HepG2 (cell line): ENCODE measurements around the gene UPK1B. TPM values are rescaled to one million over a fixed set of nuclear protein-coding genes. Genes with fewer than 3 reads are reported as not detected.

Experiments
- ATAC-seq: fragments of 200-7000 bp; cut with Tn5 transposase; 3 replicates; pipeline ENCODE4 v1.9.1; 2020; ENCODE audit warnings: mild to moderate bottlenecking, moderate library complexity
- BruUV-seq: library from RNA; stranded (reverse); fragments of 400-500 nt; replicated peaks from 2 replicates; lab custom pipeline; 2021; lab: Mats Ljungman, UMichigan
- CTCF ChIA-PET: fragments of 300-600 bp; formaldehyde crosslinking; extraction: SDS; loops from one replicate; lab custom pipeline; 2021; ENCODE audit warnings: low total read pairs, inconsistent platforms, low intra/inter-chr PET ratio; lab: Yijun Ruan, JAX
- POLR2A ChIA-PET: fragments of 350-600 bp; sonication (Branson Sonifier 250); formaldehyde crosslinking; loops from one replicate; lab custom pipeline; 2020; ENCODE audit warnings: antibody characterized with exemption, inconsistent platforms; lab: Yijun Ruan, JAX
- DNase-seq: peaks from one replicate; pipeline ENCODE4 v3.0.0-alpha.2; 2015; ENCODE audit warnings: low spot score
- FAIRE-seq: peaks from 3 replicates; lab custom pipeline; 2011; peaks lifted over from hg19 to GRCh38; lab: Jason Lieb, UNC
- H2AFZ ChIP-seq: one replicate; pipeline ENCODE4 v1.6.1; 2011; ENCODE audit warnings: low read length, inconsistent platforms
- H3K27ac ChIP-seq: fragments of 300-600 bp; 3 replicates; pipeline ENCODE4 v1.8.0; 2011; ENCODE audit warnings: mixed run types, mild to moderate bottlenecking, mixed read lengths, low read length, inconsistent platforms; ENCODE audit not compliant: insufficient read depth; ENCODE audit errors: extremely low read length
- H3K27me3 ChIP-seq, 2 experiments: fragments of 200-600 bp in 1 of 2; 2 replicates in 1 of 2; 3 replicates in 1 of 2; pipeline versions ENCODE4 v1.6.0 to v1.8.0; 2011; ENCODE audit warnings: low read length in 2 of 2, mild to moderate bottlenecking in 2 of 2, moderate library complexity in 2 of 2, inconsistent platforms in 1 of 2; ENCODE audit not compliant: insufficient read depth in 2 of 2, control insufficient read depth in 1 of 2
- H3K36me3 ChIP-seq, 2 experiments: fragments of 200-600 bp in 1 of 2; replicated peaks in 1 of 2; 2 replicates in 1 of 2; 3 replicates in 1 of 2; pipeline versions ENCODE4 v1.5.1 to v1.8.0; 2011; ENCODE audit warnings: low read length in 2 of 2, inconsistent platforms in 1 of 2; ENCODE audit not compliant: insufficient read depth in 2 of 2, control insufficient read depth in 1 of 2
- H3K4me1 ChIP-seq: 2 replicates; pipeline ENCODE4 v1.5.1; 2012; ENCODE audit warnings: low read length, inconsistent platforms; ENCODE audit not compliant: insufficient read depth
- H3K4me2 ChIP-seq: 2 replicates; pipeline ENCODE4 v1.6.0; 2011; ENCODE audit warnings: low read depth, low read length, inconsistent platforms
- H3K4me3 ChIP-seq, 3 experiments: fragments of 200-600 bp in 1 of 3; sonication (generic), shearing (Covaris generic) in 1 of 3; replicated peaks in 1 of 3; 2 replicates each; pipeline ENCODE4 v1.5.1; 2011 to 2016; ENCODE audit warnings: low read length in 3 of 3, inconsistent platforms in 2 of 3, low read depth in 2 of 3, mild to moderate bottlenecking in 2 of 3, control low read depth in 1 of 3, mixed read lengths in 1 of 3; ENCODE audit not compliant: insufficient read depth in 1 of 3
- H3K79me2 ChIP-seq: one replicate; pipeline ENCODE4 v1.6.1; 2011; ENCODE audit warnings: low read length, inconsistent platforms; ENCODE audit not compliant: insufficient read depth
- H3K9ac ChIP-seq: 2 replicates; pipeline ENCODE4 v1.6.0; 2011; ENCODE audit warnings: mild to moderate bottlenecking, low read depth, low read length, inconsistent platforms; ENCODE audit not compliant: insufficient read depth
- H3K9me3 ChIP-seq: 2 replicates; pipeline ENCODE4 v1.5.1; 2012; ENCODE audit warnings: mild to moderate bottlenecking, low read length
- H4K20me1 ChIP-seq: 2 replicates; pipeline ENCODE4 v1.6.0; 2011; ENCODE audit warnings: inconsistent platforms, mild to moderate bottlenecking, low read length, moderate library complexity; ENCODE audit not compliant: insufficient read depth
- AKAP8 ChIP-seq: sonication (generic); formaldehyde crosslinking; IDR thresholded peaks from 2 replicates; pipeline ENCODE4 v1.5.1; 2020; ENCODE audit warnings: mild to moderate bottlenecking, missing genetic modification reagents
- ESRRA ChIP-seq: sonication (generic); formaldehyde crosslinking; IDR thresholded peaks from 2 replicates; pipeline ENCODE4 v1.5.1; 2020; ENCODE audit warnings: mild to moderate bottlenecking, low read depth, missing genetic modification reagents
- IKZF1 ChIP-seq: fragments of 450-650 bp; IDR thresholded peaks from 2 replicates; pipeline ENCODE4 v1.7.1; 2016
- JARID2 ChIP-seq: sonication (generic); formaldehyde crosslinking; IDR thresholded peaks from 2 replicates; pipeline ENCODE4 v1.8.1; 2023; ENCODE audit warnings: missing genetic modification reagents, inconsistent platforms; ENCODE audit not compliant: insufficient replicate concordance
- LCORL ChIP-seq, 2 experiments: fragments of 450-650 bp in 1 of 2; sonication (generic) in 1 of 2; formaldehyde crosslinking in 1 of 2; IDR thresholded peaks; 2 replicates each; pipeline versions ENCODE4 v1.5.0 to v1.6.1; 2017 to 2020; ENCODE audit warnings: antibody characterized with exemption in 1 of 2, missing genetic modification reagents in 1 of 2
- MIER3 ChIP-seq: IDR thresholded peaks from 2 replicates; pipeline ENCODE4 v1.6.1; 2016; ENCODE audit warnings: missing compliant biosample characterization, borderline replicate concordance
- NFYC ChIP-seq: IDR thresholded peaks from 2 replicates; pipeline ENCODE4 v1.6.1; 2016; ENCODE audit warnings: missing genetic modification reagents, missing compliant biosample characterization
- PITX1 ChIP-seq: sonication (generic); formaldehyde crosslinking; IDR thresholded peaks from 2 replicates; pipeline ENCODE4 v1.5.1; 2020; ENCODE audit warnings: mild to moderate bottlenecking, missing genetic modification reagents
- RNF2 ChIP-seq: fragments of 450-650 bp; conservative IDR thresholded peaks from 2 replicates; pipeline ENCODE4 v1.6.1; 2016; ENCODE audit warnings: low read depth
- RXRA ChIP-seq: sonication (generic); formaldehyde crosslinking; IDR thresholded peaks from 2 replicates; pipeline ENCODE4 v1.5.1; 2020; ENCODE audit warnings: missing genetic modification reagents
- SNRNP70 ChIP-seq: fragments of 200-400 bp; formaldehyde crosslinking; IDR thresholded peaks from 2 replicates; pipeline ENCODE4 v1.6.1; 2017; ENCODE audit warnings: mild to moderate bottlenecking, low read depth, low read length, moderate library complexity
- SRF ChIP-seq: IDR thresholded peaks from 2 replicates; pipeline ENCODE4 v1.6.1; 2011; ENCODE audit warnings: mild to moderate bottlenecking, low read depth, low read length, moderate library complexity
- ZNF121 ChIP-seq: sonication (generic); formaldehyde crosslinking; IDR thresholded peaks from 2 replicates; pipeline ENCODE4 v1.5.0; 2020; ENCODE audit warnings: mild to moderate bottlenecking, missing genetic modification reagents
- ZNF224 ChIP-seq: sonication (generic); formaldehyde crosslinking; IDR thresholded peaks from 2 replicates; pipeline ENCODE4 v1.5.0; 2020; ENCODE audit warnings: mild to moderate bottlenecking, missing genetic modification reagents
- ZNF260 ChIP-seq: sonication (generic); formaldehyde crosslinking; IDR thresholded peaks from 2 replicates; pipeline ENCODE4 v1.4.0; 2020; ENCODE audit warnings: missing genetic modification reagents, low read depth, mild to moderate bottlenecking, borderline replicate concordance
- WGBS: methylation state at CpG from one replicate; pipeline ENCODE4 v1.1.6; 2017; ENCODE audit warnings: low lambda C conversion rate; 5-methylcytosine and 5-hydroxymethylcytosine counted together
- in situ Hi-C: cut with HindIII; loops from 2 replicates; pipeline ENCODE4 v1.10.0; 2017; ENCODE audit warnings: low pct_unique_long_range_greater_than_20kb; ENCODE audit not compliant: extremely low pct_ligation_motif_present
- intact Hi-C: fragments of 100-400 bp; cut with micrococcal nuclease; formaldehyde crosslinking; loops from one replicate; pipeline ENCODE4 v1.10.0; 2022; ENCODE audit not compliant: unreplicated experiment
- polyA plus RNA-seq, 8 experiments: library from polyadenylated mRNA; depleted of rRNA in 3 of 8; stranded (reverse) in 7 of 8; unstranded in 1 of 8; fragments of >200 nt; fragmentation: Illumina TruSeq in 4 of 8; extraction: Trizol in 4 of 8; gene quantifications; 2 replicates each; pipeline versions ENCODE4 v1.2.1 to v1.2.3, GENCODE V29; 2011 to 2016; ENCODE audit warnings: low read depth in 4 of 8, missing spikeins in 1 of 8, mixed read lengths in 1 of 8; ENCODE audit not compliant: insufficient read depth in 1 of 8
- total RNA-seq, 5 experiments: library from RNA; depleted of rRNA; stranded (reverse); fragments of >200 nt; fragmentation: Illumina TruSeq; extraction: Trizol; gene quantifications; 2 replicates each; pipeline ENCODE4 v1.2.3, GENCODE V29; 2016; ENCODE audit warnings: low read depth in 1 of 5
- TF ChIP-seq, protein P1 (sequence below): sonication (generic); formaldehyde crosslinking; IDR thresholded peaks from 2 replicates; pipeline ENCODE4 v1.4.0; 2020; ENCODE audit warnings: low read depth, missing genetic modification reagents
- TF ChIP-seq, protein P2 (sequence below), 2 experiments: sonication (generic) in 1 of 2; formaldehyde crosslinking in 1 of 2; IDR thresholded peaks; 2 replicates each; pipeline versions ENCODE4 v1.6.1 to v1.9.0; 2014 to 2022; ENCODE audit warnings: antibody characterized with exemption in 1 of 2, borderline replicate concordance in 1 of 2, inconsistent platforms in 1 of 2, low read depth in 1 of 2, missing genetic modification reagents in 1 of 2

Gene UPK1B
- total and polyA plus RNA-seq, 2 of the 13 experiments (the other 11 are each of a cell fraction or from before 2014, with no cell fraction given) = not detected

DNA sequence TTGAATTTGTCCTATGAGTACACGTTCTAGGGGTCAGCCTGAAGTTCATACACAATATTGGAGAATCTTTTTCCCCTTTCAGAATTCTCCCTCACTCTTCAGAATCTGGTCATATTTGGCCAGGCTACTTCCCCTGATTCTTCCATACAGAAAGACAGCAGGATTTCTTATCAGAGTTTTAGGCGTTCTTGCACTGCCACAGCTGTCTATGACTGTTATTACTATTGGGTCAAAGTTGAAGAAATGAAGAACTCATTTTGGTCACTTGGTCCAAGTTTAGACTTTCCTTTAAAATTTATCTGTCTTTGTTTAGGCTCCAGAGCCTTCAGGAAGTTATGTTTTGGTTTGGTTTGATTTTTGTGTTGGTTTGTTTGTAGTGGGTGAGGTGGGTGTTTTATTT is 15.4 kb upstream of the UPK1B start:
- CTCF ChIA-PET = no interaction called here
- 21% methylated on average over 2 of the region's 2 CpGs for WGBS
- no peaks in the 10 kb centered on the region for H4K20me1 ChIP-seq
- H3K4me1 ChIP-seq = no peaks in the 10 kb centered on the region
- no peak overlapping the region for H3K4me3 ChIP-seq
- POLR2A ChIA-PET = no interaction called here
- H3K4me2 ChIP-seq = no peak overlapping the region
- TF ChIP-seq JARID2 (CRISPR knock-in tag) (no peak), AKAP8 (no peak), LCORL (IDR thresholded peaks at IDR 0.05) (no peak), LCORL (CRISPR knock-in tag; IDR thresholded peaks at IDR 0.05) (no peak), SRF (no peak), ESRRA (CRISPR knock-in tag) (no peak), RXRA (CRISPR knock-in tag) (no peak), RNF2 (no peak), SNRNP70 (no peak), ZNF121 (CRISPR knock-in tag) (no peak), PITX1 (no peak), ZNF224 (no peak), NFYC (CRISPR knock-in tag) (no peak), MIER3 (CRISPR knock-in tag) (no peak), ZNF260 (CRISPR knock-in tag) (no peak), IKZF1 (no peak)
- TF ChIP-seq, protein P1, sequence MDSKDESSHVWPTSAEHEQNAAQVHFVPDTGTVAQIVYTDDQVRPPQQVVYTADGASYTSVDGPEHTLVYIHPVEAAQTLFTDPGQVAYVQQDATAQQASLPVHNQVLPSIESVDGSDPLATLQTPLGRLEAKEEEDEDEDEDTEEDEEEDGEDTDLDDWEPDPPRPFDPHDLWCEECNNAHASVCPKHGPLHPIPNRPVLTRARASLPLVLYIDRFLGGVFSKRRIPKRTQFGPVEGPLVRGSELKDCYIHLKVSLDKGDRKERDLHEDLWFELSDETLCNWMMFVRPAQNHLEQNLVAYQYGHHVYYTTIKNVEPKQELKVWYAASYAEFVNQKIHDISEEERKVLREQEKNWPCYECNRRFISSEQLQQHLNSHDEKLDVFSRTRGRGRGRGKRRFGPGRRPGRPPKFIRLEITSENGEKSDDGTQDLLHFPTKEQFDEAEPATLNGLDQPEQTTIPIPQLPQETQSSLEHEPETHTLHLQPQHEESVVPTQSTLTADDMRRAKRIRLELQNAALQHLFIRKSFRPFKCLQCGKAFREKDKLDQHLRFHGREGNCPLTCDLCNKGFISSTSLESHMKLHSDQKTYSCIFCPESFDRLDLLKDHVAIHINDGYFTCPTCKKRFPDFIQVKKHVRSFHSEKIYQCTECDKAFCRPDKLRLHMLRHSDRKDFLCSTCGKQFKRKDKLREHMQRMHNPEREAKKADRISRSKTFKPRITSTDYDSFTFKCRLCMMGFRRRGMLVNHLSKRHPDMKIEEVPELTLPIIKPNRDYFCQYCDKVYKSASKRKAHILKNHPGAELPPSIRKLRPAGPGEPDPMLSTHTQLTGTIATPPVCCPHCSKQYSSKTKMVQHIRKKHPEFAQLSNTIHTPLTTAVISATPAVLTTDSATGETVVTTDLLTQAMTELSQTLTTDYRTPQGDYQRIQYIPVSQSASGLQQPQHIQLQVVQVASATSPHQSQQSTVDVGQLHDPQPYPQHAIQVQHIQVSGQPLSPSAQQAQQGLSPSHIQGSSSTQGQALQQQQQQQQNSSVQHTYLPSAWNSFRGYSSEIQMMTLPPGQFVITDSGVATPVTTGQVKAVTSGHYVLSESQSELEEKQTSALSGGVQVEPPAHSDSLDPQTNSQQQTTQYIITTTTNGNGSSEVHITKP (CRISPR knock-in tag) = no peak
- TF ChIP-seq, protein P2, sequence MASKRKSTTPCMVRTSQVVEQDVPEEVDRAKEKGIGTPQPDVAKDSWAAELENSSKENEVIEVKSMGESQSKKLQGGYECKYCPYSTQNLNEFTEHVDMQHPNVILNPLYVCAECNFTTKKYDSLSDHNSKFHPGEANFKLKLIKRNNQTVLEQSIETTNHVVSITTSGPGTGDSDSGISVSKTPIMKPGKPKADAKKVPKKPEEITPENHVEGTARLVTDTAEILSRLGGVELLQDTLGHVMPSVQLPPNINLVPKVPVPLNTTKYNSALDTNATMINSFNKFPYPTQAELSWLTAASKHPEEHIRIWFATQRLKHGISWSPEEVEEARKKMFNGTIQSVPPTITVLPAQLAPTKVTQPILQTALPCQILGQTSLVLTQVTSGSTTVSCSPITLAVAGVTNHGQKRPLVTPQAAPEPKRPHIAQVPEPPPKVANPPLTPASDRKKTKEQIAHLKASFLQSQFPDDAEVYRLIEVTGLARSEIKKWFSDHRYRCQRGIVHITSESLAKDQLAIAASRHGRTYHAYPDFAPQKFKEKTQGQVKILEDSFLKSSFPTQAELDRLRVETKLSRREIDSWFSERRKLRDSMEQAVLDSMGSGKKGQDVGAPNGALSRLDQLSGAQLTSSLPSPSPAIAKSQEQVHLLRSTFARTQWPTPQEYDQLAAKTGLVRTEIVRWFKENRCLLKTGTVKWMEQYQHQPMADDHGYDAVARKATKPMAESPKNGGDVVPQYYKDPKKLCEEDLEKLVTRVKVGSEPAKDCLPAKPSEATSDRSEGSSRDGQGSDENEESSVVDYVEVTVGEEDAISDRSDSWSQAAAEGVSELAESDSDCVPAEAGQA (IDR thresholded peaks at IDR 0.05; ENCODE audit: low read depth) = no peak
- TF ChIP-seq, protein P2 (CRISPR knock-in tag; IDR thresholded peaks at IDR 0.05; ENCODE audit: borderline replicate concordance) = no peak
- ATAC-seq = no peak
- BruUV-seq = no TSS peak
- FAIRE-seq = no peak
- no peaks in the 10 kb centered on the region for H3K36me3 ChIP-seq
- H3K9ac ChIP-seq = no peak overlapping the region
- no peak for DNase-seq
- in situ Hi-C loops (no loop called here), intact Hi-C loops (no loop called here)
- no peak overlapping the region for H3K27ac ChIP-seq
- no peak overlapping the region for H2AFZ ChIP-seq
- no peaks in the 10 kb centered on the region for H3K79me2 ChIP-seq
- H3K27me3 ChIP-seq = no peaks in the 10 kb centered on the region
- peaks cover 3% of the 10 kb centered on the region; the same call in 1 of the 2 replicates for H3K9me3 ChIP-seq
